WI38 (cell line): Measurements from ENCODE around the gene OOSP4B.
"Not testable (repeated sequence)": the region's sequence is repeated elsewhere in the genome, so short reads cannot be mapped to it uniquely, and the experiment has no call there.

Experiments used
- H3K4me3 ChIP-seq: 2 replicates; pipeline ENCODE4 v1.5.1; 2011; ENCODE audit warnings: low read depth, mild to moderate bottlenecking, control low read depth, low read length
- TF ChIP-seq, protein P1 (sequence below): IDR thresholded peaks from 2 replicates; pipeline ENCODE4 v1.5.1; 2012; ENCODE audit warnings: low read depth, mild to moderate bottlenecking, control low read depth, low read length

The OOSP4B gene

DNA sequence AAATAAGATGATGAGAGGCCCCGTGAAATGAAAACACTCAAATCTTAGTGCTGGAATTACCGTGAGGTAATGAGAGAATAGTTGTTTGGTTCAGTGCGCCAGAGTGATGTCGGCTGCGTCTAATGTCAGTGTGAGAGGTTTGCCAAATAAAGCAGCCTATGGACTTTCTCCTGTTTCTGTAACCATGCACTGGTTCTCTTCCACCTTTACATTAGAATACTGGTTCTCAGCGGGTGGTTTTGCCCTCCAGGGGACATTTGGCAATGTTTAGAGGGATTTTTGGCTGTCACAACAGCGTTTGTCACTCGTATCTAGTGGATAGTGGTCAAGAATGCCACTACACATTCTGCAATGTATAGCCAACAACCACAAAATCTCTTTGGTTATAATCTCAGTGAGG lies 1.1 kb downstream of the OOSP4B start:
- TF ChIP-seq, protein P1, sequence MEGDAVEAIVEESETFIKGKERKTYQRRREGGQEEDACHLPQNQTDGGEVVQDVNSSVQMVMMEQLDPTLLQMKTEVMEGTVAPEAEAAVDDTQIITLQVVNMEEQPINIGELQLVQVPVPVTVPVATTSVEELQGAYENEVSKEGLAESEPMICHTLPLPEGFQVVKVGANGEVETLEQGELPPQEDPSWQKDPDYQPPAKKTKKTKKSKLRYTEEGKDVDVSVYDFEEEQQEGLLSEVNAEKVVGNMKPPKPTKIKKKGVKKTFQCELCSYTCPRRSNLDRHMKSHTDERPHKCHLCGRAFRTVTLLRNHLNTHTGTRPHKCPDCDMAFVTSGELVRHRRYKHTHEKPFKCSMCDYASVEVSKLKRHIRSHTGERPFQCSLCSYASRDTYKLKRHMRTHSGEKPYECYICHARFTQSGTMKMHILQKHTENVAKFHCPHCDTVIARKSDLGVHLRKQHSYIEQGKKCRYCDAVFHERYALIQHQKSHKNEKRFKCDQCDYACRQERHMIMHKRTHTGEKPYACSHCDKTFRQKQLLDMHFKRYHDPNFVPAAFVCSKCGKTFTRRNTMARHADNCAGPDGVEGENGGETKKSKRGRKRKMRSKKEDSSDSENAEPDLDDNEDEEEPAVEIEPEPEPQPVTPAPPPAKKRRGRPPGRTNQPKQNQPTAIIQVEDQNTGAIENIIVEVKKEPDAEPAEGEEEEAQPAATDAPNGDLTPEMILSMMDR = no peak
- H3K4me3 ChIP-seq = no peak overlapping the region

DNA sequence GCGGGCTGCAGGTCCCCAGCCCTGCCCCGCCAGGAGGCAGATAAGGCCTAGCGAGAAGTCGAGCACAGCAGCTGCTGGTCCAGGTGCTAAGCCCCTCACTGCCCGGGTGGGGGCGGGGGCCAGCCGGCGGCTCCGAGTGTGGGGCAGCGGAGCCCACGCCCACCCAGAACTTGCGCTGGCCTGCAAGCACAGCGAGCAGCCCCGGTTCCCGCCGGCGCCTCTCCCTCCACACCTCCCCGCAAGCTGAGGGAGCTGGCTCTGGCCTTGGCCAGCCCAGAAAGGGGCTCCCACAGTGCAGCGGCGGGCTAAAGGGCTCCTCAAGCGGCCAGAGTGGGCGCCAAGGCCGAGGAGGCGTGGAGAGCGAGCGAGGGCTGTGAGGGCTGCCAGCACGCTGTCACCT lies 3.4 kb downstream of the OOSP4B start:
- H3K4me3 ChIP-seq = not testable (repeated sequence)

DNA sequence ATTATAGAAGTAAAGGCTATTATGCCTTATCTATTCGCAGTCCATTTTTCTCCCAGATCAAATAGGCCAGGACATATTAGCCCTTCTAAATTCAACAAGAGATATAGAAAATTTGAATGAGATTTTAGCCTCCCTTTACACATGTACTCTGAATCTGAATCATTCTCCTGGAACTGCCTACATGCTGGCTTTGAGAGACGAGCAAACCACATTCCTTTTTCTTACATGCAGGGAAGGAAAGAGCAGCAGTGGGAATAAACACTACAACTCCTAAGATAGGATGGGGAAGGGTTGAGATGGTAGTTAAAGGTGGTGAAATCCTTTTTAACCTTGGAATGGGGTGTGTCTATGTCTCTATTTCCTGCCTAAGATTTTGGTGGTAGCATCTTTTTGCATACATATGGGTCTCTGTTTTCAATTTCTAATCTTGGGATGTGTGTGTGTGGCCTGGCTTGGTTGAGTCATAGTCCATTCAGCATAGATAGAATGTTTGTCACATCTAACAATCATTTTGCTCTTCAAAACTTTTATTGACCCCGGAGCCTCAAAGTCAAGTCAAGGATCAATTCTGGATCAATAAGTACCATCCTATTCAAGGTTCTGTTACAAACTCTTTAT lies 12.1 kb downstream of the OOSP4B start:
- TF ChIP-seq, protein P1 = no peak

DNA sequence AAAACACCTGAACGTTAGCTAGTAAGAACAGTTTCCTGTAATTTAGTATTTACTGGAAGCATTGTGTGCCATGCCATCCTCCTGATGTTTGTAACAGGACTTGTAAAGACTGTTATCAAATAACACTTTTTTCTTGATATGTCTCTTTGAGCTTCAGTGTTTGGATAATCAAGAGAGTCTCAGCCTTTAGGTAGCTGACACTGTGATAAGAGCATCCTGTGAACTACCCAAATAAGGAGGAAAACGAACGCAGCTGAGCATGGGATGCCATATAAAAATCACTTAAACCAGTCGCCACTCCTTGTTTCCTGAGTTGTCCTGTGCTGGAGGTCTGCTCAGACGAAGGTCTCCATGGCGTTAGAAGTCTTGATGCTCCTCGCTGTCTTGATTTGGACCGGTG lies 23.1 kb downstream of the OOSP4B start, which contains the start of gene OOSP2:
TSS of gene OOSP2 (plus strand) at position 301 of the 400 bp plus-strand sequence. CDS start at position 352, 51 bp downstream.
- TF ChIP-seq, protein P1 = no peak
- no peak within 1 kb of the TSS for H3K4me3 ChIP-seq

More for the DNA sequence above, 12.1 kb downstream of the OOSP4B start:
- H3K4me3 ChIP-seq = no peak overlapping the region

DNA sequence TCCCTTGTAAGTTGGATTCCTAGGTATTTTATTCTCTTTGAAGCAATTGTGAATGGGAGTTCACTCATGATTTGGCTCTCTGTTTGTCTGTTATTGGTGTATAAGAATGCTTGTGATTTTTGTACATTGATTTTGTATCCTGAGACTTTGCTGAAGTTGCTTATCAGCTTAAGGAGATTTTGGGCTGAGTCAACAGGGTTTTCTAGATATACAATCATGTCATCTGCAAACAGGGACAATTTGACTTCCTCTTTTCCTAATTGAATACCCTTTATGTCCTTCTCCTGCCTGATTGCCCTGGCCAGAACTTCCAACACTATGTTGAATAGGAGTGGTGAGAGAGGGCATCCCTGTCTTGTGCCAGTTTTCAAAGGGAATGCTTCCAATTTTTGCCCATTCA lies 33.4 kb downstream of the OOSP4B start:
- not testable (repeated sequence) for H3K4me3 ChIP-seq

DNA sequence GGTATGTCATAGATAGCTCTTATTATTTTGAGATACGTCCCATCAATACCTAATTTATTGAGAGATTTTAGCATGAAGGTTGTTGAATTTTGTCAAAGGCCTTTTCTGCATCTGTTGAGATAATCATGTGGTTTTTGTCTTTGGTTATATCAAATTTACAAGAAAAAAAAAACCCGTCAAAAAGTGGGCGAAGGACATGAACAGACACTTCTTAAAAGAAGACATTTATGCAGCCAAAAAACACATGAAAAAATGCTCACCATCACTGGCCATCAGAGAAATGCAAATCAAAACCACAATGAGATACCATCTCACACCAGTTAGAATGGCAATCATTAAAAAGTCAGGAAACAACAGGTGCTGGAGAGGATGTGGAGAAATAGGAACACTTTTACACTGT lies 33.9 kb downstream of the OOSP4B start:
- H3K4me3 ChIP-seq = not testable (repeated sequence)

DNA sequence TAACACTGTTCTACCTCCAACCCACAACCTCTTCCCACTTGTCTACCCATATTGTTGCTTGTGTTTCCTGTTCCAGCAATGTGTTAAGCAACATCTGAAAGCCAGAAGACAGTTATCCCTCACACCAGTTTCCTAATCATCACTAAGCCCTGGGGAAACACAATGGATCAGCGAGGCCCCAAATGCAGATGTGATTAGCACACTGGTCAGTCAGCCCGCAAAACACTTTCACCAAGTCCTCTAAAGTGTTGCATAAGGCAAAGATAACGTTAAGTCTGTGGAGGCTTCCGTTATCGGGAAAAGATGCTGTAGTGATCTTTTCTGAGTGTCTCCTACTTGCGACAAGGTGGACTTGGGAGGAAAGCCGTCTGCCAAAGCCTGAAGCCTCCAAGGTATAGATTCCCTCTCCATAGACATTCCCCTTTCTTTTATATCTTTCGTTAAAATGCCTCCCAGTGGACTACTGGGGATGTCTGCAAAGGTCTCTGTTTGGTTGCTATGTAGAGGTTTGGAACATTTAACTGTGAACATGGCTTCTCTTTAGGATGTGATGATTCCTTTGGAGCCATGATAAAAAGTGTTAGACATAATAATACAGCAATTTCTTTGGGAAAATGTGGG lies 39.5 kb downstream of the OOSP4B start, which contains the start of gene MS4A3:
TSS of gene MS4A3 (plus strand) at position 317 of the 621 bp plus-strand sequence. CDS start 4,496 bp downstream, outside the sequence.
- TF ChIP-seq, protein P1 = no peak
- no peak within 1 kb of the TSS for H3K4me3 ChIP-seq

DNA sequence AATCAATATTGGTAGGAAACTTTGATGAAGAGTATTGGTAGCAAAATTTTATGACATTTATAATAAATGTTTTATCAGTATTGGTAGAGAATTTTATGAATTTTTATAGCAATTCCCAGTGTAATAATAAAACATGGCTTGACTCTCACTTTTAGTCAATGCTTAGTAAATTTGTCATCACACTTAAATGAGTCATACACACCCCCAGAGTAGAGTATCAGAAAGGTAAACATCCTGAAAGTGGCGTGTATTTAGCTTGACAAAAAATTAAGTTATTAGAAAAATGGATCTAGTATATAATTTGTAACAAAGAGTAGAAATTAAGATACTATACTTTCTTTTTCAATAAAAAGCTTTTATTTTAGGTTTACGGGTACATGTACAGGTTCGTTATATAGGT lies 42.1 kb downstream of the OOSP4B start:
- no peak overlapping the region for H3K4me3 ChIP-seq
- TF ChIP-seq, protein P1 = no peak

DNA sequence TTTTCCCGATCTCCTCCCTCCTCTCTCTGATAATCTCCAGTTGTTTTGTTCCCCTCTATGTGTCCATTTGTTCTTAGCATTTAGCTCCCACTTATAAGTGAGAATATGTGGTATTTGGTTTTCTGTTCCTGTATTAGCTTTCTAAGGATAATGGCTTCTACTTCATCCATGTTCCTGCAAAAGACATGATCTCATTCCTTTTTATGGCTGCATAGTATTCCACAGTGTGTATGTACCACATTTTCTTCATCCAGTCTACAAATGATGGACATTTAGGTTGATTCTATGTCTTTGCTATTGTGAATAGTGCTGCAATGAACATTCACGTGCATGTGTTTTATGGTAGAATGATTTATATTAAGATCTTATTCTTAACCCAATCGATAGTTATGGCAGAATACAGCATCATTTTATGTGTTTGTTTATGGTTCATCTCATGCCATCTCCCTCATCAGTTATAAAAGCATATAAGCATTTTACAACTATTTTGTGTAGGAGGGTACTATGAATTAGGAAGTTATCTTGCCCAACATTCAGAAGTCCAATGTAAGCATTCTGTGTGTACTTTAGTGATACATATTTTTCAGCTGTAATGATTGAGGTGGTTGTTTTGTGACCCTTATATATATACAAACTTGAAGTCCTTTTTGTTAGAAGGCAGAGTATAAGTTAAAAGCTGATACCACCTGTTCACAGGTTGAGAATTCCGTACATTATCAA lies 42.7 kb downstream of the OOSP4B start:
- no peak overlapping the region for H3K4me3 ChIP-seq
- TF ChIP-seq, protein P1 = no peak
